ENCODE results near the gene IL16. TPM values are rescaled to one million over a fixed set of nuclear protein-coding genes. Genes with fewer than 3 reads are reported as not detected.

Gene IL16
- total RNA-seq, 1 donor from 2014 or later: 0.12 TPM

DNA sequence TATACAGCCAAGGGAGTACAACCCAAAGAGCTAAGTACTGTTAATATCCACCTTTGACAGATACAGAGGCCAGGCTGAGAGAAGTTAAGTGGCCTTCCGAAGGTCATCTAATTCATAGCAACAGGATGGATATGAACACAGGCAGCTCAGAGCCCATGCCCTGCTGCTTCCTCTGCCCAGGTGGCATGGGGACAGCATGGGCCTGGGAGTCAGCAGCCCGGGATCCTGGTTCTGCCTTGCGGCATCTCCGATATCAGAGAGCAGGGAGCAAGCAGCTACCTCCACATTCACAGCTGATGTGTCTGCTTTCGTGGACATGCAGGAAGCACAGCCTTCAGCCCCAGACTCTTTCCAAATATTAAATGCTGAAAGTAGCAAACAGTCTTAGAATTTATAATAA lies 71.7 kb downstream of the IL16 start:
- TF ChIP-seq CTCF (conservative IDR thresholded peaks at IDR 0.05; ENCODE audit: low read depth, low read length): no peak
- no peak overlapping the region for H3K4me3 ChIP-seq (ENCODE audit: low read depth, low read length)
- no peak for DNase-seq (ENCODE audit: low read depth)

GRCh38 chr15:81268881-81269601 lies 72.4 kb downstream of the IL16 start:
- DNase-seq (ENCODE audit: low read depth): no peak
- no peak for TF ChIP-seq CTCF (conservative IDR thresholded peaks at IDR 0.05; ENCODE audit: low read depth, low read length)
- H3K4me3 ChIP-seq (ENCODE audit: low read depth, low read length): no peak overlapping the region

GRCh38 chr15:81270188-81270587 lies 73.5 kb downstream of the IL16 start:
- no peak for DNase-seq (ENCODE audit: low read depth)
- no peak overlapping the region for H3K4me3 ChIP-seq (ENCODE audit: low read depth, low read length)
- no peak for TF ChIP-seq CTCF (conservative IDR thresholded peaks at IDR 0.05; ENCODE audit: low read depth, low read length)

DNA sequence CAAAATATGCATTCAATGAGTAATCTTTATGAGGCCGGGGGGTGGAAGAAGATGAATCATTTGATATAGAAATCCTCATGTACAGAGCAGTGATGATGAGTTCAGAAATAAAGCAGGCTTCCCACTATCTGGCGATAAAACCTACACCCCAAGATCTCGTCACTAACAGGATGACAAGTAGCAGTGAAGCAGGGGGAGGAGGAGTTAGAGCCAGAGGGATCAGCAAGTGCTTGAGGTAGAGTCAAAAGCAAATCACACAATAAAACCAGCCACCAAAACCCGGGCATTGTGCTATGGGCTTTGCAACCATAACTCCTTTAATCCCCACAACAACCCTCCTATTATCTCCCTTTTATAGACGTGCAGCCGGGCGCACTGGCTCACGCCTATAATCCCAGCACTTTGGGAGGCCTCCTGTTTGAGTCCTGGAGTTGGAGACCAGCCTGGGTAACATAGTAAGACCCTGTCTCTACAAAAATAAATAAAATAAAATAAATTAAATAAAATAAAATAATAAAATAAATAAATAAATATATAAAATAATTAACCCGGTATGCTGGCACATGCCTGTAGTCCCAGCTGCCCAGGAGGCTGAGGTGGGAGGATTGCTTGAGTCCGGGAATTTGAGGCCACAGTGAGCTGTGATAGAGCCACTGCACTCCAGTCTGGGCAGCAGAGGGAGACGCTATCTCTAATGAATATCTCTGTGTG lies 74.3 kb downstream of the IL16 start:
- no peak for DNase-seq (ENCODE audit: low read depth)
- no peak for TF ChIP-seq CTCF (conservative IDR thresholded peaks at IDR 0.05; ENCODE audit: low read depth, low read length)
- H3K4me3 ChIP-seq (ENCODE audit: low read depth, low read length): no peak overlapping the region

DNA sequence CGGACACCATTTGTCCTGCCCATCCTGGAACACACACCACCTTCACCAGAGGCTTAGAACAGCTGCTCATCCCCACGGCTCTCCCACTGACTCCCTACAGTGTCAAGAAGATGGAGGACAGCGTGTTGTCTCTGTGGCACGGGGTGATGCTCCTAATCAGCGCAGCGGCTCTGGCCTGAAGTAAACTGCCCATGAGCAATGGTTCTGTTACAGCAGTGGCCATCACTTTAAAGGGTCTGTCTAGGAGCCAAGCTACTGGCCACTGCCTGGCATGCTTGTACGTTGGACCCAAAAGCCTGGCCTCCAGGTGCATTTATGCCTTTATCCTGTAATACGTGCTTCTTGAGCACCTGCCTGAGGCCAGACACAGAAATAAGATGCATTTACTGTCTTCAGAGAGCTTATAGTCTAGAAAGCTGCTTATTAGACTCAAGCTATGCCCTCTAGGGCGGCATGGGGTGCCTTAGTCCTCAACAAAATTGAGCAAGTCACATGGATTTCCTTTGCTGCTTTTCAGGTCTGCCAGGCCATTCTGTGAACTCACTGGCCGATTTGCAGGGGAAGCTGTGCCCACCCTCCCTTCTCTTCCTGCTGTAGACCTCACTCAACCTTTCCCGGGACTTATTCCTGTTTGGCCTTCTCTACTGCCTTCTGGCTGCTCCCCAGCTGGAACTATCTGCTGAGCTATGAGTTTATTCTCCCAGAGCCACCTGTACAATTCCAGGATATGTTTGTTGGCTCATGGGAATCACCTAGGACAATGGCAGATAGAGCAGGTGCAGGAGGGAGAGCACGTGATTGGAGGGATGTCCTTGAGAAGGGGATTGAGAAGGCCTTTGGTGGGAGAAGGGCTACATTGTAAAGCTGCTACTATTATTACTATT lies 75.3 kb downstream of the IL16 start:
- DNase-seq (ENCODE audit: low read depth): no peak
- H3K4me3 ChIP-seq (ENCODE audit: low read depth, low read length): no peak overlapping the region
- no peak for TF ChIP-seq CTCF (conservative IDR thresholded peaks at IDR 0.05; ENCODE audit: low read depth, low read length)

DNA sequence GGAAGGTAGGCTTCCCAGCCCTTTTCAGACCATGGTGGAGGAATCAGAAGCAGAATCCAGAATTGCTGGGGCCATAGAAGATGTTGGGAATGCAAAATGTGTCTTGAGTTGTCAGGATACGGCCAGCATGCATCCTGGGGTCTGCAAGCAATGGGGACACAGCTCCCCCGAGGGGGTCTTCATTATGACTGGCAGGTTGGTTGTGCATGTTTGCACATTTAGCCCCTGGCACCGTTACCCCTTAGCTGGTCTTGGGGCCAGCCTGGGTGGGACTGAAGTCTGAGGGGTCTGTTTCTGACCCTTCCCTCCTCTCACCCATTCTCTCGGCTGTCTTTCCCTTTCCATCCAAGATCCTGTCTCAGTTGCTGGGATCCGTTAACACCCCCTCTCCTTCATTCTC lies 76.5 kb downstream of the IL16 start:
- H3K4me3 ChIP-seq (ENCODE audit: low read depth, low read length): no peak overlapping the region
- no peak for DNase-seq (ENCODE audit: low read depth)
- no peak for TF ChIP-seq CTCF (conservative IDR thresholded peaks at IDR 0.05; ENCODE audit: low read depth, low read length)

Data from epithelial cell of proximal tubule (primary cell).